ENCODE data around the gene ABRACL. TPM values are rescaled to one million over a fixed set of nuclear protein-coding genes. Genes with fewer than 3 reads are reported as not detected.

Gene ABRACL
- polyA plus RNA-seq, 3 donors: 39.5 to 174 (median 142) TPM

DNA sequence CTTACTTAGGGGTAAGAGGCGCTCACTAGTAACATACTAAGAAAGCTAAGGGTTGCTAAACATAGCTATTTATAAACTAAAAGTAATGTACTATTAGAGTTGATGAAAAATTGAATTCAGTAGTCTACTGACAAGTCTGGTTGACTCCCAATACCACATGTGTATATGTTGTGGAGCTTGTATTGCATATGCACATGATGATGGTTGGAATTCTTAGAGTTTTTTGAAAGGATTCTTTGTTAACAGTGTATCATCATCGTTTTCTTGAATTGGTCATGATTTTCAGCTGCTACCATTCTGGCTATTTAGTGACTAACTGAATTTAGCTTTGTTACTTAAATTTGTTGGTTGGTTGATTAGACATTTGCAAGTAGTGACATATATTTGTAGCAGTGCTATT is 27.2 kb downstream of the ABRACL start:
- intact Hi-C loops (cut with micrococcal nuclease): no loop called here
- H3K4me1 Mint-ChIP-seq: no peaks in the 10 kb centered on the region

DNA sequence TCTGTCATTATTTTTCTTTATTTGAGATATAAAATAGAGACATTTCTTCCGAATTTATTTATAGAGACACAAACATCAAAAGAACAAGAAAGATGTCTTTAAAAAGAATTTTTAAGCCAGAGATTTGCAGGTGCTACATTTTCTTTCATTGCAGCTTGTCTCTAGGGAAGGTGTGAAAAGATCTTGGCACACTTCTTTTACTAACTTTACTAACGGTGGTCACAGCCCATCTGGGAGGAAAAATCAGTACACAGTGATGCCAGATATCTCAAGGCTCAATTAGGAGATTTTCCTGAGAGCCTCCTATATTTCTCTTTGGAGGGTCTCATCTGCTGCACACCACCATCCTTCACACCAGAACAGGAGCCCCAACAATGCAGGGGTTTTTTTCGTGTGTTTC is 29.5 kb downstream of the ABRACL start:
- Histone ChIP-seq H3K4me3 (replicated peaks in 1 of 3; ENCODE audit: low read depth in 2 of 3, low read length in 3 of 3) (no peak overlapping the region), H3K27me3 (ENCODE audit: control insufficient read depth in 2 of 2, insufficient read depth in 2 of 2, low read length in 2 of 2) (no peaks in the 10 kb centered on the region), H3K4me2 (replicated peaks; ENCODE audit: extremely low read depth, low read length, poor library complexity, severe bottlenecking) (no peak overlapping the region), H3K9ac (ENCODE audit: insufficient read depth, low read length, poor library complexity, severe bottlenecking) (no peak overlapping the region), H3K27ac (ENCODE audit: low read depth in 1 of 2, low read length in 2 of 2) (no peak overlapping the region), H3K79me2 (ENCODE audit: insufficient read depth, low read length) (no peaks in the 10 kb centered on the region), H3K36me3 (replicated peaks in 1 of 2; ENCODE audit: control insufficient read depth in 1 of 2, insufficient read depth in 2 of 2, low read length in 2 of 2) (no peaks in the 10 kb centered on the region), H3K4me1 (ENCODE audit: control insufficient read depth in 1 of 2, insufficient read depth in 2 of 2, low read length in 2 of 2) (no peaks in the 10 kb centered on the region), H3K9me3 (replicated peaks in 1 of 2; ENCODE audit: control insufficient read depth in 1 of 2, insufficient read depth in 1 of 2, low read length in 2 of 2) (no peaks in the 10 kb centered on the region), H2AFZ (ENCODE audit: insufficient read depth, low read depth, low read length, poor library complexity, severe bottlenecking) (no peak overlapping the region), H4K20me1 (ENCODE audit: insufficient read depth, low read length) (no peaks in the 10 kb centered on the region)
- H3K27ac Mint-ChIP-seq: no peak overlapping the region
- no peak overlapping the region for H3K4me3 Mint-ChIP-seq
- peaks cover 0 to 4% (median 0%) of the 10 kb centered on the region in 7 donors for H3K9me3 Mint-ChIP-seq
- TF ChIP-seq, protein P1, sequence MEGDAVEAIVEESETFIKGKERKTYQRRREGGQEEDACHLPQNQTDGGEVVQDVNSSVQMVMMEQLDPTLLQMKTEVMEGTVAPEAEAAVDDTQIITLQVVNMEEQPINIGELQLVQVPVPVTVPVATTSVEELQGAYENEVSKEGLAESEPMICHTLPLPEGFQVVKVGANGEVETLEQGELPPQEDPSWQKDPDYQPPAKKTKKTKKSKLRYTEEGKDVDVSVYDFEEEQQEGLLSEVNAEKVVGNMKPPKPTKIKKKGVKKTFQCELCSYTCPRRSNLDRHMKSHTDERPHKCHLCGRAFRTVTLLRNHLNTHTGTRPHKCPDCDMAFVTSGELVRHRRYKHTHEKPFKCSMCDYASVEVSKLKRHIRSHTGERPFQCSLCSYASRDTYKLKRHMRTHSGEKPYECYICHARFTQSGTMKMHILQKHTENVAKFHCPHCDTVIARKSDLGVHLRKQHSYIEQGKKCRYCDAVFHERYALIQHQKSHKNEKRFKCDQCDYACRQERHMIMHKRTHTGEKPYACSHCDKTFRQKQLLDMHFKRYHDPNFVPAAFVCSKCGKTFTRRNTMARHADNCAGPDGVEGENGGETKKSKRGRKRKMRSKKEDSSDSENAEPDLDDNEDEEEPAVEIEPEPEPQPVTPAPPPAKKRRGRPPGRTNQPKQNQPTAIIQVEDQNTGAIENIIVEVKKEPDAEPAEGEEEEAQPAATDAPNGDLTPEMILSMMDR (IDR thresholded peaks at IDR 0.05): no peak
- intact Hi-C loops (cut with micrococcal nuclease): no loop called here
- H3K4me1 Mint-ChIP-seq: no peaks in the 10 kb centered on the region
- WGBS (ENCODE audit: insufficient coverage): no CpG with 5 or more reads among the region's 3 CpGs
- peaks cover 0 to 3% (median 0%) of the 10 kb centered on the region in 3 donors for H3K27me3 Mint-ChIP-seq (ENCODE audit: low read depth in 3 of 3)
- no peaks in the 10 kb centered on the region for H3K36me3 Mint-ChIP-seq
- no peak for DNase-seq

More for the DNA sequence above, 27.2 kb downstream of the ABRACL start:
- Histone ChIP-seq H3K36me3 (replicated peaks in 1 of 2; ENCODE audit: control insufficient read depth in 1 of 2, insufficient read depth in 2 of 2, low read length in 2 of 2) (no peaks in the 10 kb centered on the region), H4K20me1 (ENCODE audit: insufficient read depth, low read length) (no peaks in the 10 kb centered on the region), H3K4me2 (replicated peaks; ENCODE audit: extremely low read depth, low read length, poor library complexity, severe bottlenecking) (no peak overlapping the region), H3K9me3 (replicated peaks in 1 of 2; ENCODE audit: control insufficient read depth in 1 of 2, insufficient read depth in 1 of 2, low read length in 2 of 2) (no peaks in the 10 kb centered on the region), H2AFZ (ENCODE audit: insufficient read depth, low read depth, low read length, poor library complexity, severe bottlenecking) (no peak overlapping the region), H3K79me2 (ENCODE audit: insufficient read depth, low read length) (no peaks in the 10 kb centered on the region), H3K4me1 (ENCODE audit: control insufficient read depth in 1 of 2, insufficient read depth in 2 of 2, low read length in 2 of 2) (no peaks in the 10 kb centered on the region), H3K27me3 (ENCODE audit: control insufficient read depth in 2 of 2, insufficient read depth in 2 of 2, low read length in 2 of 2) (no peaks in the 10 kb centered on the region), H3K4me3 (replicated peaks in 1 of 3; ENCODE audit: low read depth in 2 of 3, low read length in 3 of 3) (no peak overlapping the region), H3K27ac (ENCODE audit: low read depth in 1 of 2, low read length in 2 of 2) (no peak overlapping the region), H3K9ac (ENCODE audit: insufficient read depth, low read length, poor library complexity, severe bottlenecking) (no peak overlapping the region)
- DNase-seq: no peak
- TF ChIP-seq, protein P1 (IDR thresholded peaks at IDR 0.05): no peak
- Mint-ChIP-seq H3K9me3 (peaks cover 0 to 2% (median 0%) of the 10 kb centered on the region in 7 donors), H3K36me3 (no peaks in the 10 kb centered on the region), H3K27me3 (ENCODE audit: low read depth in 3 of 3) (no peaks in the 10 kb centered on the region), H3K4me3 (no peak overlapping the region), H3K27ac (no peak overlapping the region)
- WGBS (ENCODE audit: insufficient coverage): 100% methylated on average over 1 of the region's 2 CpGs
